ENCODE results near the gene C6orf89. TPM values are rescaled to one million over a fixed set of nuclear protein-coding genes. Genes with fewer than 3 reads are reported as not detected.

The C6orf89 gene
- total RNA-seq, 4 donors from 2014 or later, result 29.8 to 42.1 (median 37.9) TPM

- no peaks in the 10 kb centered on the region for H3K9me3 ChIP-seq
- no peak overlapping the region for H3K27ac ChIP-seq
- DNase-seq (ENCODE audit: low spot score in 2 of 2), result peak; percentile 21 to 29
- WGBS, result 100% methylated on average over 1 of the region's 1 CpG
- no peaks in the 10 kb centered on the region for H3K27me3 ChIP-seq
- H3K4me1 ChIP-seq, result peaks cover 38% of the 10 kb centered on the region
- no peak overlapping the region for H3K4me3 ChIP-seq
- TF ChIP-seq EP300 (IDR thresholded peaks at IDR 0.05) (no peak), CTCF (IDR thresholded peaks at IDR 0.05) (no peak), POLR2AphosphoS5 (IDR thresholded peaks at IDR 0.05) (no peak), POLR2A (IDR thresholded peaks at IDR 0.05) (no peak)
- H3K36me3 ChIP-seq, result no peaks in the 10 kb centered on the region
Observed at GRCh38 chr6:36953931-36954261, 68.1 kb downstream of the C6orf89 start.

GRCh38 chr6:36954262-36954931 is 68.6 kb downstream of the C6orf89 start, which contains the start of gene PI16:
Gene PI16, plus strand, starts transcription at chr6:36954738. Its CDS starts 23 bp downstream, at chr6:36954761.
- peaks cover 40% of the 10 kb centered on the region for H3K4me1 ChIP-seq
- H3K36me3 ChIP-seq, result no peaks in the 10 kb centered on the region
- H3K4me3 ChIP-seq, result peak within 1 kb of the TSS; percentile 20
- no peaks in the 10 kb centered on the region for H3K27me3 ChIP-seq
- TF ChIP-seq CTCF (IDR thresholded peaks at IDR 0.05), result no peak
- no peak for TF ChIP-seq EP300 (IDR thresholded peaks at IDR 0.05)
- no peak for TF ChIP-seq POLR2AphosphoS5 (IDR thresholded peaks at IDR 0.05)
- no peak for TF ChIP-seq POLR2A (IDR thresholded peaks at IDR 0.05)
- peak; percentile 55 to 70 for DNase-seq (ENCODE audit: low spot score in 2 of 2)
- no peaks in the 10 kb centered on the region for H3K9me3 ChIP-seq
- WGBS, result 57% methylated on average over 9 of the region's 14 CpGs
- peak within 1 kb of the TSS; percentile 2 for H3K27ac ChIP-seq

GRCh38 chr6:36955136-36955535 is 69.4 kb downstream of the C6orf89 start:
- Histone ChIP-seq H3K4me1 (peaks cover 42% of the 10 kb centered on the region), H3K27ac (peak overlapping the region; percentile 1), H3K9me3 (no peaks in the 10 kb centered on the region), H3K4me3 (peak overlapping the region; percentile 20), H3K36me3 (no peaks in the 10 kb centered on the region), H3K27me3 (no peaks in the 10 kb centered on the region)
- WGBS, result 58% methylated on average over 6 of the region's 6 CpGs
- TF ChIP-seq POLR2AphosphoS5 (IDR thresholded peaks at IDR 0.05) (no peak), CTCF (IDR thresholded peaks at IDR 0.05) (no peak), POLR2A (IDR thresholded peaks at IDR 0.05) (no peak), EP300 (IDR thresholded peaks at IDR 0.05) (no peak)
- peak; percentile 48 to 53 for DNase-seq (ENCODE audit: low spot score in 2 of 2)

- Histone ChIP-seq H3K9me3 (no peaks in the 10 kb centered on the region), H3K27me3 (no peaks in the 10 kb centered on the region), H3K4me3 (no peak overlapping the region), H3K27ac (peak overlapping the region; percentile 1), H3K4me1 (peaks cover 49% of the 10 kb centered on the region), H3K36me3 (no peaks in the 10 kb centered on the region)
- DNase-seq (ENCODE audit: low spot score in 2 of 2), result peak; percentile 53 to 66
- WGBS, result 36% methylated on average over 6 of the region's 9 CpGs
- TF ChIP-seq POLR2A (IDR thresholded peaks at IDR 0.05) (no peak), EP300 (IDR thresholded peaks at IDR 0.05) (no peak), CTCF (IDR thresholded peaks at IDR 0.05) (no peak), POLR2AphosphoS5 (IDR thresholded peaks at IDR 0.05) (no peak)
Observed at GRCh38 chr6:36955671-36956445, 70.1 kb downstream of the C6orf89 start.

GRCh38 chr6:36956446-36956820 is 70.7 kb downstream of the C6orf89 start:
- H3K4me1 ChIP-seq, result peaks cover 52% of the 10 kb centered on the region
- no peak overlapping the region for H3K27ac ChIP-seq
- H3K27me3 ChIP-seq, result no peaks in the 10 kb centered on the region
- H3K9me3 ChIP-seq, result no peaks in the 10 kb centered on the region
- no peak for DNase-seq (ENCODE audit: low spot score in 2 of 2)
- H3K4me3 ChIP-seq, result no peak overlapping the region
- TF ChIP-seq POLR2A (IDR thresholded peaks at IDR 0.05) (no peak), POLR2AphosphoS5 (IDR thresholded peaks at IDR 0.05) (no peak), EP300 (IDR thresholded peaks at IDR 0.05) (no peak), CTCF (IDR thresholded peaks at IDR 0.05) (no peak)
- H3K36me3 ChIP-seq, result no peaks in the 10 kb centered on the region

Data from suprapubic skin (tissue), 4 donors.